C4-2B (cell line): Measurements from ENCODE around the gene HAAO.

ENCODE experiments used
- CTCF ChIP-seq: fragments of 450-650 bp; conservative IDR thresholded peaks from 2 replicates; pipeline ENCODE4 v1.5.1; 2017; ENCODE audit warnings: mild to moderate bottlenecking
- ZFX ChIP-seq: fragments of 450-650 bp; IDR thresholded peaks from 2 replicates; pipeline ENCODE4 v1.6.1; 2017

DNA sequence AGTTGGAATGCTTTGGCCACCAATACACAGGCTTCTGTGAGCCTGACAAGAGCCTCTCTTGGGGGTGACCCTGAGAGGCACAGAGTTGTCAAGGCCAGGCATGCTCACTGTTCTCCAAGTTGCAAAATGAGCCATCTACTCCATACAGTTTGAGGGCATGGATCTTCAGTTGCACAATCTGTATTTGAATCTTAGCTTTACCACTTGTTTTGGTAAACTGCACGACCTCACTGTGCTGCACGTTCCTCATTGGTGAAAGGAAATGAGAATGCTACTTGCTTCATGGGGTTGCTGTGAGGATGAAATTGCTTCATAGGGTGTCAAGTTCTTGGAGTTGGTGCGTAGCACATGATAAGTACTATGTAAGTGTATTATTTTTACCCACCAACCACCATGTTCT, 12.0 kb upstream of the HAAO start:
- TF ChIP-seq CTCF (no peak), ZFX (no peak)
